CD4-positive, alpha-beta T cell treated with Interleukin-12 subunit alpha and Interleukin-12 subunit beta, for 1 hour (primary cell): ENCODE results near the gene OR1J2.

ENCODE experiments used
- DNase-seq: peaks from one replicate; pipeline ENCODE4 v3.0.0-alpha.2; 2020

The OR1J2 gene

DNA sequence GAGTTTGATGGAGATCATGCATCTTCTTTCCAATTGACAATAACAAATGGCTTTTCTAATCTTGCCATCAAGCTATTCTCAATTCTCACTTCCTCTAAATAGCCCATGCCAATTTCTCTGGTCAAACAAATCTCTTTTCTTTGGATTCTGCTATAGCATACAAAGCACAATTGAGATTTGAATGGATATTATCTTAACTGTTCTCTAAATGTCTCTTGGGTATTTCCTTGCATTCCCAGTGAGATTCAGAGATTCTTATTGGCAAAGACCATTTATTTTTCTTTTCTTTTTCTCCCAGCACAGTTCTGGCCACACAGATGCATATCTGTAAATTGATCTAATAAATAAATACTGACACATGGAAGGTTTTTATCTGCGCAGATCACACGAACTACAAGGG lies 42.2 kb downstream of the OR1J2 start, which contains the start of gene OR1N2:
OR1N2 (plus strand) TSS at position 301 of the 400 bp plus-strand sequence. CDS start 100 bp downstream, outside the sequence.
- DNase-seq = no peak
